CD4-positive, alpha-beta T cell treated with Interleukin-10 for 1 hour (primary cell): Measurements from ENCODE around the gene SLC24A4.

ENCODE experiments used
- DNase-seq: peaks from one replicate; pipeline ENCODE4 v3.0.0-alpha.2; 2020

SLC24A4 gene

DNA sequence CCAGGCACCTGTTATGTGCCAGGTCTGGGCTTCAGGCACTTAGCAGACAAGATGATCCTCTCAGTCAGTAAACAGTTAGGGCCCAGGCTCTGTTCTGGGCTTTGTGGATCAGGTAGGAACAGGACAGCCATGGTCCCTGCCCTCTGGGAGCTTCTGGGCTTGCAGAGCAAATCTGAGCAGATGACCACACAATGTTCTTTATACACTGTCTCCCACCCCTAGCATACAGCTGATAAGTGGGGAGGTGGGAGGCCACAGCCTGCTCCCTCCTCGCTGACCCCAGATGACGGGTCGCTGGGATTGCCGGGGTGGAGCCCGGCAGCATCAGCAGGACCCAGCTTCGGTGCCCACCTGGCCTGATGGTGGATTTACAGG is 137.6 kb downstream of the SLC24A4 start:
- DNase-seq = no peak

DNA sequence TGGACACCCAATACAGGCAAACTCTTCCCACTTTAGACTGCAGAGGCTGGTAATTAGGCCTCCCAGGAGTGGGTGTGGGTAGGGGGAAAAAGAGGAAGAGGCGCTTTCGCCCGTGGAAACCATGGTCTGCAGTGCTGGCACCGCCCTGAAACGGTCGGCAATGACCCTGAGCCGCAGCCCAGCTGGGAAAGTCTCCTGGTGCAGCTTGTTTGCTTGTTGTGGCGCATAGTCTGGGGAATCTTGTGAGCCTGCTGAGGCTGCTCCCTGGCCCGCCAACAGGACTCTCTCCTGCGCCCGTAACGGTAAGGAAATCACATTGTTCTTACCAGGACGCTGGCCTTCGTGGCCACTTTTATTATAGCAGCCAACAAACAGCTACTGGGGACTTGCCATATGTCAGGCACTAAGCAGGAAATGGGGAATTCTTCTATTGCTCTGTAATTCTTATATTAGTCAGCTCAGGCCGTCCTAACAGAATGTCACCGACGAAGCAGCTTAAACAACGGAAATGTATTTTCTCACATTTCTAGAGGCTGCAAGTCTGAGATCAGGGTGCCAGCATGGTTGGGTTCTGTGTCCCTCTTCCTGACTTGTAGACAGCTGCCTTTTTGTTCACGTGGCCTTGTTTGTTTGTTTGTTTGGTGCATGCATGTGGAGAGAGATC is 138.1 kb downstream of the SLC24A4 start:
- DNase-seq = peak; percentile 39

DNA sequence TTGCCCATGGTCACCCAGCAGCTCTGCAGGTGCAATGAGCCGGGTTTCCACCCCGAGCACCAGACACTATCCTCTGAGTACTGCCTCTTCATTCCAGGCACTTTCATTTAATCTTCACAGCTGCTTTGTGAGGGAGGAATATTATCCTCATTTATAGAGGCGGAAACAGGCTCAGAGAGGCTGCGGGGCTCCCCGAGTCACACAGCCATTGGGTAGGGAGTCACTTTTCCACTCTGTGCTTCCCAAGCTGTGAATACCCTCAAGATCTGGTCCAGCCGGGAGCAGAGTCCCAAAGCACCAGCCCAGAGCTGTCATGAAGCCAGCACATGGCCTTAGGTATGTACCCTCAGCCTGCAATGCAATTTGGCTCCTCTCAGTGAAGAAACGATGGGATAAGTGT is 138.9 kb downstream of the SLC24A4 start:
- DNase-seq = no peak

DNA sequence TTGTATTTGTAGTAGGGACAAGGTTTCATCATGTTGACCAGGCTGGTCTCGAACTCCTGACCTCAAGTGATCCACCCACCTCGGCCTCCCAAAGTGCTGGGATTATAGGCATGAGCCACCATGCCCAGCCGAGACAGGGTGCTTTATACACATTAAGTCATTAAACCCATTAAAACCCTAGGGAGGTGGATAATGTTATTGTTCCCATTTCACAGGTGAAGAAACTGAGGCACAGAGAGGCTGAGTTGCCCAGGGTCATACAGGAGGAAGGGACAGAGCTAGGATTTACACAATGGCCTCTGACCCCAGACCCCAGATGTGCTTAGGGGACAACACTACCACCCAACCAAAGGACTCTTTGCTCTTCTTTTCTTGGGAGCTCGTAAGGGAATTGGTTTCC is 139.6 kb downstream of the SLC24A4 start:
- DNase-seq = no peak

DNA sequence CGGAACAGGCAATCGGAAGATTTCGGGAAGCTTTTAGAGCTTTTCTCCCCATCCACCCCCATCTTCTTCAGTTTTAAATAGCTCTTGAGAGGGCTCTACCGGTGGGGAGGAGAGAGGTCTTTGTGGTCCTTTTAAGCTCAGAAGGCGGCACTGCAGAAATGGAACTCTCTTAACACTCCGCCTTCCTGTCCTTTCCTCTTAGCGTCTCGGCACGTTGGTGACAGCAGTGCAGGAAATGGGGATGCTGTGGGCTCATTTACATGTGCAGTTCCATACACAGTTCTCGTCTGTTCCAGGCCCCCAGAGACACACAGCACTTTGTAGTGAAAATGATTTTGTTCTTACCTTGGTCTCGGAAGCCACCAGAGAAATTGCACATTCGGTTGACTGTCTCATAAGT is 140.2 kb downstream of the SLC24A4 start:
- DNase-seq = peak; percentile 10

DNA sequence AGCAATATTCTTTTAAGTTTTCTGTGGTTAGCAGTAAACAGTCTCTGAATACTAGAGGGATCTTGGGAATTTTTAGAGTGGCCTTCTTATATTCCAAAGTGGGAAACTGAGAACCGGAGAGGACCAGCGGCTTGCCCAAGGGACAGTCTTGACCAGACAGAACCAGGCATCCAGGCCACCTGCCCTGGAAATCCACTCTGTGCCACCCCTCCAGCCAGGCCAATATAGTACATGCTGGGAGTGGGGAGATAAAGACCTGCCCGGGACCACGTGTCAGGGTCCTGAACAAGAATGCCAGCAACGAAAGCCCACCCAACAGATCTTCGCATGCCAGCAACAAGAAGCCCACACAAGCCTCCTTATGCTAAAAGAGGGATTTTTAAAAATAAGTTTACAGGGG is 141.2 kb downstream of the SLC24A4 start:
- DNase-seq = no peak

DNA sequence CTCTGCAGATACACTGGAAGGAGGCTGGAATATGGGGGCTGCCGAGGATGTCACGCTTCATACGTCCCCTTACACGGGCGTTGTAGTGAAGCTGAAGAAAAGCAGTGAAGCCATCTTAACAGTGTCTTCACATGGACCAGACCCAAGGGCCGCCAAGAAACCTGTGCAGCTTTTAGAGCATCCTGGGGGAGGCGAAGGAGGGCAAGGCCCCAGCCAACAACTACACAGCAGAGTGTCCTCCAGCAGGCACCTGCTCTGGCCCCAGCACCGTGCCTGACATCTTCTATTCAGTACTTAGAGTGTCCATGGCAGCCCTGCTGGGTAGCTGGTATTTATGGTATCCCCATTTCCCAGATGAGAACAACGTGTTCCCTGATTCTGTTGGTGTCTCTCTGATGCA is 141.8 kb downstream of the SLC24A4 start:
- no peak for DNase-seq

DNA sequence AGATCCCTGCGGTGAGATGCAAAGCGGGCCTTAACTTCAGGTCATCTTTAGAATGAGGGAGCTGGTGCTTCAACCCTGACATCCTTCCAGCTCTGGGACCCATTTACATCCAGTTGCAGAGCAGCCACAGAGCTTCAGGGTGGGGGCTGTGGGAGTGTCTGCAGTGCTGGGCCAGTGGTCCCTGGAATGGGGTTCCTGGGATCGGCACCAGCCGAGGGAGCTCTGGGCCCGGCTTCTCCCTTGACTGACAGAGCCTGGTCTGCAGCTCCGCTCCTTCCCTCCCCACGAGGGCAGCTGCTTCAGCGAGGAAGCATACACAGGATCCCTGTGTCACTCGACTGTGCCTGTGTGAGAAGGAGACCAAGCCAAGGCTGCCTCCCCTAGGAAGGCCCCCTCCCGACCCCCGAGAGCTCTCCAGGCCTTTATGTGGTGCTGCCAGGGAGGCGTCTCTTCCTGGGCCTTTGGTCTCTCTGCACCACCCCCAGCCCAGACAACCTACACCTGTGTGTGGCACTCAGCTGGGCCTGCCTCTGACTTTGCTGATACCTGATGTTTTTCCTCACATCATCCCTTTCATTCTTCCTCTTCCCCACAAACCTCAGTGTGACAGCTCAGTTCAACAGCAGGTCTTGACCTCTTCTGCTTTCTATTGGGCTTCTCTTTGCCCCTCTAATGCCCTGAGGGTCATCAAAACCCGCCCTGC is 142.5 kb downstream of the SLC24A4 start:
- DNase-seq = no peak

DNA sequence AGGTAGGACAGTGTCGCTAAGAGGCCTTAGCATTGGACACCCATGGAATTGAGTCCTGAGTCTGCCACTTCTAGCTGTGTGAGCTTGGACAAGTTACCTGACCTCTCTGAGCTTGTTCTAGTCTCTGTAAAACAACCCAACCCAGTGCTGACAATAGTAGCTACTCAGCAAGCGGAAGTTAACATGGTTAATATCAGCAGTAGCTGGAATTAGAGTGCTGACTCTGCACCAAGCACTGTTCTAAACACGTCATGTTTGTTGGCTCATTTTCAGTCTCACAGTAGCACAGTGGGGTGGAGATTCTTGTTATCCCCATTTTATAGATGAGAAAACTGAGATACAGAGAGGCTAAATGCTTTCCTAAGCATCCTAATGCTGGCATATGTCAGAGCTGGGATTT is 143.1 kb downstream of the SLC24A4 start:
- no peak for DNase-seq

DNA sequence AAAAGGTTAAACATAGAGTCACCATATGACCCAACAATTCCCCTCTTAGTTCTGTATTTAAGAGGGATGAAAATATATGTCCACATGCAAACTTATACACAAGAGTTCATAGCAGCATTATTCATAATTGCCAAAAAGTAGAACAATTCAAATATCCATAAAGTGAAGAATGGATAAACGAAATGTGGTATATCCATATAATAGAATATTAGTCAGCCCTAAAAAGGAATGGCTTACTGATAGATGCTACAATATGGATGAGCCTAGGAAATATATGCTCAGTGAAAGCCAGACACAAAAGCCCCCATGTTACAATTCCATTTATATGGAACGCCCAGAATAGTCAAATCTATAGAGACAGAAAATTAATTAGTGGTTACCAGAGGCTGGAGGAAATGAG is 146.6 kb downstream of the SLC24A4 start:
- no peak for DNase-seq

DNA sequence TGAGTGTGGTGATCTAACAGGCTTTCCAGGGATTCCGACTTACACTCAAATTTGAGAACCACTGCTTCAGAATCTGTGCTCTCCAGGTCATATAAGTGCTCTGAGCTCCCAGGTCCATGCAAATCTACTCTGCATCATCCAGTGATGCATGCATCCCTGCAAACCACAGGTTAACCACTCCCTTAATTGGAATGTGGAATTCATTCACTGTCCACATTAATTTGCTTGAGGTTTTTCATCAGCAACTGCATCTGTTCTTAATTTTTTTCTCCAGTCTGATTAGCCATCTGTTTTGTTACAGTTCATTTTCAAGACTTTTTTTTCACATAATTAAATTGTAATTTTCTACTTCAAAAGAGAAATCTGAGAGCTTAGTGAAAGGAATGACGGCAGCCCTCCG is 147.2 kb downstream of the SLC24A4 start:
- DNase-seq = no peak

DNA sequence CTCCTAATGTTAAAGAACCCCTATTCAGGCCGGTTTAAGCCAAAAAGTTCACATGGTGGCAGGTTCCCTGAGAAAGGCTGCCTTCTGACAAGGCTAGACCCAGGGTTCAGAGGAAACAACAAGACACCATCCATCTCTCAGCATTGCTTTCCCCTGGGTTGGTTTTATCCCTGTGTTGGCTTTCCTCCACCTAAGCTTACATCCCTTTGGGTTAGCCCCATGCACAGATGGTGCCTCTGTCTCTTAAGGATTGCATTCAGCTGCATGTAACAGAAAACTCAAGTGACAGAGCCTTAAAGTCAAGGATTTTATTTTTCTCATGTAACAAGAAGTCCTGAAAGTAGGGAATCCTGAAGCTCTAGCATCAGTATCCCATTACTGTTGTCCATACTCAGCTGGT is 147.8 kb downstream of the SLC24A4 start:
- DNase-seq = no peak

DNA sequence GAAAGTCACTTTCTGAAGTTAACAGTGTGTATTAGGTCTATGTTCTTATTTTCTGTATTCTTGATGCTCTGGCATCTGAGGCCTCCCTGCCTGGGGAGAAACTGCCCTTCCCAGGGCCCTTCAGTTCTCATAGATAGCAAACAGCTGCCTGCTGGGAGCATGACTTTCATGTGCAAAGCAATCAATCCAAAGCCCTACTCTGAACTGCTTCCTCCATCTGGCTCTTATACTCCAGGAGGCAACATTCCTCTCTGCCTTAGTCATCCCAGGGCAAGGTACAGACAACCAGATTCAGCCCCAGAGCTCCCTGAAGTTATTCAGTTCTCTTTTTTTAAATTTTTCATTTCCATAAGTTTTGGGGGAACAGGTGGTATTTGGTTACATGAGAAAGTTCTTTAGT is 149.0 kb downstream of the SLC24A4 start:
- no peak for DNase-seq

DNA sequence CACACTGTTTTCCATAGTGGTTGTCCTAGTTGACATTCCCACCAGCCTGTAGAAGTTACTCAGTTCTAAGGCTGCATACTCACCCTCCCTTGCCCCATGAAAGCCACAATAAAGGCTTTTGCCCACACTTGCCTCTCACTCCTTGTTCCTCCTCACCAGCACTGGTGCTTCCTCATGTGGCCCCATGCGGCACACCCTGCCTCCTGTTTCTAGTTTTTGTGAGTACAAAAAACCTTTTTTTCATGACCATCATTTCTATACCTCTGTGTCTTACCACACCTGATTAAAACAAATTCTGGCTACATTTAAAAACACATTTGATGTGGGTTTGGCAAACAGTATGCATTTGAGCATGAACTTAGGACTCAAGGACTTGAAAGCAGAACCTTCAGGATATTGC is 149.9 kb downstream of the SLC24A4 start:
- DNase-seq = no peak

DNA sequence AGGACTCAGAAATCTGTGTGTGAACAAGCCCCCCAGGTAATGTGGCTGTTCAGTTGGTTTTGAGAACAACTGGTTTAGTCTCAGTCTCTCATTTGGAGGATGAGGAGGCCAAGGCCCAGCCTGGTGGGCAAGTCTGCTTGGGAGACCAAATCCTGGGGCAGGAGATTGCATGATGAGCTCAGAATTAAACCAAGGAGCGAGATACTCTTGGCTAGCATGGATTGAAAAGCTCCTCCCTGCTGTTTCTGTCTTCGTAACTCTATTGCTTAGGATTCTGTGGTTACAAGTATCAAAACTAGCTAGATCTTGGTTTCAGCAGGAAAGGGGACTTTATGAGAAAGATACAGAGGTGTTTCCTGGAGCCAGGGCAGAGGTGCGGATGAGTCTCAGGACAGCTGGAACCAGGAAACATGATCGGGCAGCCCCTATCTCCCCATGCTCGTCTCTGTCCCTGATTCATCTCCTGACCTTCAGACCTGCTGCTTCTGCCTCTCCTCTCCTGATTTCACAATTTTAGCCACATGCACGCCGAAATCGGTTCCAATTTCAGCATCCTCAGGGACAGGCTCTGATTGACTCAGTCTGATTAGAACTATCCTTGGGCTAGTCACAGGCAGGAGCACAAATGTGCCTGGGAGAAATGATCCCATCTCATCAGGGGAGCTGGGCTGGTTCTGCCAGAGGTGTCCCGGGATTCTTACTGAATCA is 150.4 kb downstream of the SLC24A4 start:
- no peak for DNase-seq

DNA sequence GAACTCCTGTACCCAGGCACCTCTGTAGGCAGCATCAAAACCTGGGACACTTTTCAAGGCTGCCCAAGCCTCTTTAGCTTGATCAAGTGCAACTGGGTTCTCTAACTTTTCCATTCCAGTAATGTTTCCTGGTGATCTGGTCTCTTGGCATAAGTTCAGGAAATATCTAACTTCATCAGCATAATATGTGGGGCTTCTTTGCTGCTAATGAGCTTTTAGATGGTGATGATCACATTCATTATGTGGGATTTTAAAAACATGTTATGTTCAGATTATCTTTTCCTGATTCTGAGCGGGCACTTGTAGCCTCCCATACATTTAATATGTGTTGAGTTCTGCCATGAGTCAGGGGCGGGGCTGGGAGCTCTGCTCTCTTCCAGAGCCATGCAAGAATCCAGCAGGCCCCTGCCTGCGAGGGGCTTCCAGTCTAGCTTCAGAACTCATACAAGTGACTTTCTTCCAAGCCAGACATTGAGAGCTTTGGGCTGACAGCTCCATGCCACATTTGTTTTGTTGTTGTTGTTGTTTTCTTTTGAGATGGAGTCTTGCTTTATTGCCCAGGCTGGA is 151.1 kb downstream of the SLC24A4 start:
- no peak for DNase-seq

DNA sequence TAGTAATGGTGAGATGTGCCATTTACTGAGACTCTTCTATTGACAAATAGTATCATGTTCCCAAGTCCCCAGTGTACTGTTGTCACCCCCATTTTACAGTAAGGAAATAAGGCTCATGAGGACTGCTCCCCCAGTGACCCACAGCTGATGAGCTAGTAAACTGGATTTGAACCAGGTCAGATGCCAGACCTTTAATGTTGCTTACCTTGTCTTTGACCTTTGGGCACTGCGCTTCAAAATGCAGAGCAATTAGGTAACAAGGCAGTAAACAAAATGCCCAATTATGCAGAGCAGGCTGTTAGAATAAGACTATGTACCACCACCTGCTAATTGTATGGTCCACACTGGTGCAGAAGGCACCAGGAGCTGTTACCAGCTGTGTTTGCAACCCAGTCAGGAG is 152.1 kb downstream of the SLC24A4 start:
- no peak for DNase-seq

DNA sequence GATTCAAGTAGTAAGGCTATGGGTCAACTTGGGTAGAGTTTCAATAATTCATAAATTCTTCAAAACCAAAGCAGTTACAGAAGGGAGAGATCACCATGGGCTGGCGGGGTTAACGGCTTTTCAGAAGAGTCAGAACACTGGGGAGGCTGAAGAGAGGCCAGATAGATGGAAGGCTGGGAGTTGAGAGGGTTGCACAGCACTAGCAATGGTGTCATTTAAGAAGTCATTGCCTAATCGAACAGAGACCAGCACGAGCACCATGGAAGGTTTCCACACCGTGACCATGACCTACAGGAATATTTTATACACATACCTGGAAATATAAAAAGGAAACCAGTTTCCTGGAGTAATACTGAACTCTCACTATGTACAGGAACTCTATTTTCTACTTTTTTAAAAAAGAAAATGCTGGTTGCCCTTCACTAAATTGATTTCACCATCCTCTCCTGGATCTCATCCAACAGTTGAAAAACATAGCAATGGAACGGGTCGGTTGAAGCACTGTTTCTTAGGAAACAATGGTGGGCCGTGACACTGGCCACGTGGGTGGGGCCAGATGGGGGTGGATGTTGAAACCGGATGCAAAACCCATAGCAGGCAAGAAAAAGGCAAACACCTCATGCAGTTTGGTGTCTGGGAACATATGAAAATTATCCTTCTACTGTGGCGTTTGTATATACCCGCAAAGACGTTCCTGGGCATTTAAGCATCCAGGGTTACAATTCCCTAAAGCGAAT is 152.7 kb downstream of the SLC24A4 start:
- DNase-seq = no peak

DNA sequence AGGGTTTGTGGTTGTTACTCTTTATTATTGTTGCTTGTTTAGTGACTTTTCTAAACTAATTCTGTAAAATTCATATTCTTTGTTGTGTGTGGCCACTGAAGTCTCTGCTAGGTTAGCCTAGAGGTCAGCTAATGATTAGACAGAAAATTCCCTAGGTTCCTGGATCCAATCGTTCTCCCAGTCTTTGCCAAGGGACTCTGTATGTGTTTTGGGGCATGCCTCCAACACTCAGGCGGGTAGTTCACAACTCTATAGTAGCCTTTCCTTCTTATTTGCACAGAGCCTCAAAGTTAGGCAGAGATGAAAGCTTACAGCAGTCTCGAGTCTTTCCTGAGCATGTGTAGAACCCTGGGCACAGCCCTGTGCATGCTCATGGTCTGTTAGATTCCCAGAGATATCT is 157.9 kb downstream of the SLC24A4 start:
- no peak for DNase-seq

DNA sequence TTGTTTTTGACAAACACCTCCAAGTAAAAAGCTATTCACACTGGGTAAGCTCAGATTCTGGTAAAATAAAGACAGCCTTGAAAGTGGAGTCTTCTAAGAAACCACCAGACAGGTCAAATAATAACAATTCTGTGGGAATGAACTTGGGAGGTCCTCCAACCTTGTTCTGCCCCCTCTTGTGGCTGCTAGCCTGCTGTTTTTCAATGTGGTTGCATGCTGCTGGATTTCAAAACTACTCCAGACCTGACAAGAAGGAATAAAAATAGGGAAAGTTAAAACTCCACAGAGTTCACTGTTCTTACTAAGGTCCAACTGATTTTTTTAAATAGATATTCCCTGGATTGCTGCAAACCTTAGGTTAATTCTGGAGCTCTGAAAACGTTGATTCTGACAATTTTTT is 158.4 kb downstream of the SLC24A4 start:
- no peak for DNase-seq

DNA sequence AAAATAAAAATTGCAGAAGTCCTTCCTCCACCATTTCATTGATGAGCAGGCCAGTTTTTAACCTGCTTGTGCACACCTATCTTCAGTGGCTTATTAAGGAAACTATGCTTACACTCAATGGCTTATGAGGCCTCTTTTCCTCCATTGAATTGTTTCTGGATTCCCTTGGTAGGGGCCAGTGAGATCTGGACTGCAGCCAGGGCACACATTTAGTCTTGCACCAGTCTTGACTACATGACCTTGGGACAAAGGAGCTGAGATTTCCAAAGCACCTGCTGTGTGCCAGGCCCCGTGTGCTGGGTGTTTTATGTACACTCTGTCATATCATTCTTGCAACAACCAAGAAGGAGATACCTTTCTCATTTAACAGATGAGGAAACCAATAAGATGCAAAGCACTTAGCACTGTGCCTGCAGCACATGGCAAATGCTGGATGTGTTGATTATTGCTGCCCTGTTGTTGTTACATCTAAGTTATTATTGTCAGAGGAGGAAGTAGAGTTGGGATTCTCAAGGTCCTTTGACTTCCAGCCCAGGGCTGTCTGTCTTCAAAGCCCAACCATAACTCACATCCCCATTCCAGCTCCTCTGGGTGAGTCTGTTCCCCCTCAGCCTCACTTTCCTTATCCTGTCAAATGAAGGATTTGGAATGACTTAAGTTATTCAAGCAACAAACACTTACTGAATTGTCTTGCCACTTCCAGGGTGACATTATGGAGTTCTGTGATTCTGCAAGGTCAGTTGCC is 159.0 kb downstream of the SLC24A4 start:
- no peak for DNase-seq

DNA sequence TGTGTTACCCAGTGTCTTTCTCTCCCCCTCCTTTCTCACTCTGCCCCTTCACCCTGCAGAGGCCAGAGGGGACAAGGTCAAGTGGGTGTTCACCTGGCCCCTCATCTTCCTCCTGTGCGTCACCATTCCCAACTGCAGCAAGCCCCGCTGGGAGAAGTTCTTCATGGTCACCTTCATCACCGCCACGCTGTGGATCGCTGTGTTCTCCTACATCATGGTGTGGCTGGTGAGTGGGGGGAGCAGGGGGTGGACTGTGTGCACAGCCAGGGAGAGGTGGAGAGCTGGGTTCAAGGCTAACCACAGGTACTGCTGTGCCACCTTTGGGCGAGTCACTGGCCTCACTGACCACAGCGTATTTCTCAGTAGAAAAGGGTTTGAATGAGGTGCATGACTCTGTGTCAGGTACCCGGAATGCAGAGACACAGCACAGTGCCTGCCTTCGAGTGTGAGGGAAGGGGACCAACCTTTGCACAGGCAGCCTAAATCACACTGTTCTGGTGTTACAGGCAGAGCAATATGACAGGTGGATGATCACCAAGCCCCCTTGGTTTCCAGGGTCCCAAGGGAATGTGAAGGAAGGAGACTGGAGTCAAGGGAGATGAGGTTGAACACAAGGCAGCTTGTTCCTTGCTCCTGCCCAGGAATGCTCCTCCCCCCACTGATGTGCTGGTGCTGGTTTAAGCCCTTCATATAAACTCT is 159.8 kb downstream of the SLC24A4 start:
- no peak for DNase-seq
